H9 (cell line): ENCODE data around the gene VMAC. TPM values are rescaled to one million over a fixed set of nuclear protein-coding genes. Genes with fewer than 3 reads are reported as not detected.

ENCODE experiments used
- DNase-seq: peaks from one replicate; pipeline ENCODE4 v3.0.0-alpha.2; 2017
- H2AFZ ChIP-seq: one replicate; pipeline ENCODE4 v1.6.1; 2013; ENCODE audit warnings: mild to moderate bottlenecking, low read length, control low read depth, moderate library complexity
- H2AK5ac ChIP-seq: 2 replicates; pipeline ENCODE4 v1.6.1; 2013; ENCODE audit warnings: low read length, control low read depth, mixed read lengths; ENCODE audit not compliant: insufficient read length
- H2BK120ac ChIP-seq: one replicate; pipeline ENCODE4 v1.6.1; 2013; ENCODE audit warnings: low read depth, mild to moderate bottlenecking, low read length, control low read depth, inconsistent platforms; ENCODE audit not compliant: poor library complexity, severe bottlenecking
- H2BK12ac ChIP-seq: 2 replicates; pipeline ENCODE4 v1.6.1; 2013; ENCODE audit warnings: low read length, control low read depth, mixed read lengths, low read depth; ENCODE audit not compliant: insufficient read length
- H2BK15ac ChIP-seq: 2 replicates; pipeline ENCODE4 v1.6.1; 2013; ENCODE audit warnings: low read depth, low read length, control low read depth
- H2BK20ac ChIP-seq: one replicate; pipeline ENCODE4 v1.6.1; 2013; ENCODE audit warnings: low read depth, mild to moderate bottlenecking, low read length, control low read depth, inconsistent platforms; ENCODE audit not compliant: poor library complexity, severe bottlenecking
- H2BK5ac ChIP-seq: 2 replicates; pipeline ENCODE4 v1.6.1; 2013; ENCODE audit warnings: low read length, control low read depth, mixed read lengths; ENCODE audit not compliant: insufficient read length
- H3K14ac ChIP-seq: 2 replicates; pipeline ENCODE4 v1.6.1; 2013; ENCODE audit warnings: low read length, control low read depth; ENCODE audit not compliant: insufficient read depth
- H3K18ac ChIP-seq: 2 replicates; pipeline ENCODE4 v1.6.1; 2013; ENCODE audit warnings: low read depth, mild to moderate bottlenecking, mixed read lengths, low read length, control low read depth; ENCODE audit not compliant: insufficient read length
- H3K23ac ChIP-seq: 2 replicates; pipeline ENCODE4 v1.6.1; 2013; ENCODE audit warnings: low read length, control low read depth, mixed read lengths, low read depth; ENCODE audit not compliant: insufficient read length
- H3K23me2 ChIP-seq: 2 replicates; pipeline ENCODE4 v1.6.1; 2013; ENCODE audit warnings: low read depth, mild to moderate bottlenecking, mixed read lengths, low read length, control low read depth; ENCODE audit not compliant: insufficient read length, poor library complexity, severe bottlenecking
- H3K27ac ChIP-seq: 2 replicates; pipeline ENCODE4 v1.5.1; 2013; ENCODE audit warnings: low read length, control low read depth, mixed read lengths, low read depth; ENCODE audit not compliant: insufficient read length
- H3K27me3 ChIP-seq: 2 replicates; pipeline ENCODE4 v1.6.1; 2013; ENCODE audit warnings: low read length, control low read depth, inconsistent platforms; ENCODE audit not compliant: insufficient read depth
- H3K4ac ChIP-seq: 2 replicates; pipeline ENCODE4 v1.6.1; 2013; ENCODE audit warnings: low read depth, mild to moderate bottlenecking, control low read depth, inconsistent platforms, low read length, moderate library complexity
- H3K4me1 ChIP-seq: 2 replicates; pipeline ENCODE4 v1.6.1; 2013; ENCODE audit warnings: low read length, control low read depth, inconsistent platforms; ENCODE audit not compliant: insufficient read depth
- H3K4me2 ChIP-seq: 2 replicates; pipeline ENCODE4 v1.6.1; 2013; ENCODE audit warnings: low read length, control low read depth, mixed read lengths; ENCODE audit not compliant: insufficient read length, insufficient read depth
- H3K56ac ChIP-seq: 2 replicates; pipeline ENCODE4 v1.6.1; 2013; ENCODE audit warnings: low read depth, mild to moderate bottlenecking, mixed read lengths, low read length, control low read depth; ENCODE audit not compliant: insufficient read length
- H3K79me1 ChIP-seq: 2 replicates; pipeline ENCODE4 v1.6.1; 2013; ENCODE audit warnings: low read depth, mild to moderate bottlenecking, moderate library complexity, low read length, control low read depth, inconsistent platforms; ENCODE audit not compliant: insufficient read depth, poor library complexity, severe bottlenecking
- H3K79me2 ChIP-seq: 2 replicates; pipeline ENCODE4 v1.6.1; 2013; ENCODE audit warnings: low read length, control low read depth, inconsistent platforms; ENCODE audit not compliant: insufficient read depth
- H3K9ac ChIP-seq: 2 replicates; pipeline ENCODE4 v1.6.1; 2013; ENCODE audit warnings: low read length, control low read depth, mixed read lengths; ENCODE audit not compliant: insufficient read length; ENCODE audit errors: extremely low read depth
- H3K9me3 ChIP-seq: one replicate; pipeline ENCODE4 v1.6.1; 2013; ENCODE audit warnings: low read depth, low read length, inconsistent platforms; ENCODE audit not compliant: control insufficient read depth
- H3T11ph ChIP-seq: one replicate; pipeline ENCODE4 v1.6.1; 2013; ENCODE audit warnings: mild to moderate bottlenecking, low read length, control low read depth, inconsistent platforms
- H4K20me1 ChIP-seq: one replicate; pipeline ENCODE4 v1.6.1; 2013; ENCODE audit not compliant: control insufficient read depth, insufficient read length, insufficient read depth
- H4K5ac ChIP-seq: 2 replicates; pipeline ENCODE4 v1.6.1; 2013; ENCODE audit warnings: low read depth, mild to moderate bottlenecking, mixed read lengths, low read length, control low read depth; ENCODE audit not compliant: insufficient read length
- H4K8ac ChIP-seq: replicated peaks from 2 replicates; pipeline ENCODE4 v1.6.1; 2013; ENCODE audit warnings: low read length, control low read depth, mixed read lengths, low read depth; ENCODE audit not compliant: insufficient read length
- H4K91ac ChIP-seq: 2 replicates; pipeline ENCODE4 v1.6.1; 2013; ENCODE audit warnings: low read depth, mild to moderate bottlenecking, moderate library complexity, mixed read lengths, low read length, control low read depth; ENCODE audit not compliant: insufficient read length
- H3K27ac Mint-ChIP-seq, 3 experiments: 2 replicates in 2 of 3; 3 replicates in 1 of 3; pipeline ENCODE4 v1.8.0; 2020 to 2021; ENCODE audit warnings: mixed read lengths in 3 of 3, mild to moderate bottlenecking in 1 of 3, moderate library complexity in 1 of 3
- H3K27me3 Mint-ChIP-seq: 2 replicates; pipeline ENCODE4 v1.8.0; 2021; ENCODE audit warnings: low read depth, mild to moderate bottlenecking, moderate library complexity, mixed read lengths
- H3K36me3 Mint-ChIP-seq, 3 experiments: 2 replicates in 2 of 3; 3 replicates in 1 of 3; pipeline ENCODE4 v1.8.0; 2020 to 2021; ENCODE audit warnings: low read depth in 3 of 3, mixed read lengths in 3 of 3; ENCODE audit not compliant: insufficient read depth in 1 of 3
- H3K4me1 Mint-ChIP-seq, 2 experiments: 2 replicates each; pipeline ENCODE4 v1.8.0; 2020; ENCODE audit warnings: mixed read lengths in 2 of 2
- H3K4me3 Mint-ChIP-seq, 2 experiments: 2 replicates in 1 of 2; 3 replicates in 1 of 2; pipeline ENCODE4 v1.8.0; 2020 to 2021; ENCODE audit warnings: mild to moderate bottlenecking in 2 of 2, mixed read lengths in 2 of 2, moderate library complexity in 1 of 2
- H3K9me3 Mint-ChIP-seq, 2 experiments: 2 replicates in 1 of 2; 3 replicates in 1 of 2; pipeline ENCODE4 v1.8.0; 2020; ENCODE audit warnings: mild to moderate bottlenecking in 2 of 2, mixed read lengths in 2 of 2, moderate library complexity in 1 of 2
- CTCF ChIP-seq: fragments of 200-600 bp; sonication (generic); conservative IDR thresholded peaks from 3 replicates; pipeline ENCODE4 v1.8.0; 2021; ENCODE audit warnings: antibody characterized with exemption, mild to moderate bottlenecking
- WGBS: extraction: QIAGEN DNeasy Blood & Tissue Kit; methylation state at CpG from one replicate; pipeline ENCODE4 v1.1.7; 2013; ENCODE audit warnings: missing lambda C conversion rate, low lambda C conversion rate, mixed read lengths; ENCODE audit not compliant: insufficient read length; ENCODE audit errors: extremely low coverage; 5-methylcytosine and 5-hydroxymethylcytosine counted together
- total RNA-seq: library from RNA; stranded (reverse); gene quantifications from 2 replicates; pipeline ENCODE4 v1.2.1, GENCODE V29; 2021

Gene VMAC
- total RNA-seq, 1 experiment from 2014 or later: 2.2 TPM

- no peak overlapping the region for H2BK20ac ChIP-seq
- H3K79me2 ChIP-seq: no peaks in the 10 kb centered on the region
- H3K79me1 ChIP-seq: no peaks in the 10 kb centered on the region
- no peak overlapping the region for H3T11ph ChIP-seq
- H3K23me2 ChIP-seq: no peaks in the 10 kb centered on the region
- no peaks in the 10 kb centered on the region for H4K20me1 ChIP-seq
- Mint-ChIP-seq H3K4me1 (peaks cover 10 to 15% of the 10 kb centered on the region in 2 experiments), H3K9me3 (no peaks in the 10 kb centered on the region), H3K27me3 (peaks cover 39% of the 10 kb centered on the region), H3K27ac (no peak overlapping the region), H3K4me3 (no peak overlapping the region), H3K36me3 (no peaks in the 10 kb centered on the region)
- H3K27ac ChIP-seq: no peak overlapping the region
- H2BK120ac ChIP-seq: no peak overlapping the region
- no peaks in the 10 kb centered on the region for H3K9me3 ChIP-seq
- H2BK12ac ChIP-seq: no peak overlapping the region
- no peak overlapping the region for H3K18ac ChIP-seq
- no peak overlapping the region for H3K56ac ChIP-seq
- H3K4me2 ChIP-seq: no peak overlapping the region
- no peak overlapping the region for H3K9ac ChIP-seq
- H2AFZ ChIP-seq: no peak overlapping the region
- no peak overlapping the region for H2BK5ac ChIP-seq
- H2AK5ac ChIP-seq: no peak overlapping the region
- WGBS: no CpG with 5 or more reads among the region's 10 CpGs
- DNase-seq: no peak
- no peaks in the 10 kb centered on the region; the same call in 1 of the 2 replicates for H3K4me1 ChIP-seq
- no peak overlapping the region for H3K23ac ChIP-seq
- no peak overlapping the region for H3K4ac ChIP-seq
- no peak for TF ChIP-seq CTCF
- no peak overlapping the region for H4K5ac ChIP-seq
- no peak overlapping the region for H4K91ac ChIP-seq
- H2BK15ac ChIP-seq: no peak overlapping the region
- H4K8ac ChIP-seq: no peak overlapping the region
- H3K27me3 ChIP-seq: no peaks in the 10 kb centered on the region
- H3K14ac ChIP-seq: no peak overlapping the region
Observed at GRCh38 chr19:5890099-5890498, 14.6 kb upstream of the VMAC start.
